K562 (cell line): ENCODE data around the gene GNPTAB. TPM values are rescaled to one million over a fixed set of nuclear protein-coding genes. Genes with fewer than 3 reads are reported as not detected.
A peak's percentile ranks its signal among the peaks of the same experiment; 100 is the strongest.

Source experiments
- ATF7 ChIP-seq: fragments of 450-650 bp; IDR thresholded peaks from 2 replicates; pipeline ENCODE4 v1.7.1; 2014; ENCODE audit warnings: mild to moderate bottlenecking, moderate library complexity
- CLOCK ChIP-seq: fragments of 250-450 bp; sonication (Bioruptor Pico); IDR thresholded peaks from 2 replicates; pipeline ENCODE4 v1.4.0; 2020; ENCODE audit warnings: mild to moderate bottlenecking, moderate library complexity, borderline replicate concordance
- EWSR1 ChIP-seq: fragments of 450-650 bp; IDR thresholded peaks from 2 replicates; pipeline ENCODE4 v1.6.1; 2018; ENCODE audit warnings: borderline replicate concordance, mild to moderate bottlenecking, low read depth, moderate library complexity; ENCODE audit not compliant: partially characterized antibody
- KDM2B ChIP-seq: fragments of 250-450 bp; sonication (Bioruptor Pico); IDR thresholded peaks from 2 replicates; pipeline ENCODE4 v1.8.0; 2021; ENCODE audit warnings: mild to moderate bottlenecking, moderate library complexity
- KLF13 ChIP-seq: fragments of 450-650 bp; IDR thresholded peaks from 2 replicates; pipeline ENCODE4 v1.6.1; 2016; ENCODE audit warnings: missing genetic modification characterization, low read depth, mild to moderate bottlenecking, missing compliant biosample characterization, moderate library complexity, borderline replicate concordance
- MAFG ChIP-seq: fragments of 450-650 bp; conservative IDR thresholded peaks from 2 replicates; pipeline ENCODE4 v1.6.1; 2016; ENCODE audit warnings: missing genetic modification characterization, missing compliant biosample characterization
- MECOM ChIP-seq: fragments of 250-450 bp; sonication (Bioruptor Pico); IDR thresholded peaks from 2 replicates; pipeline ENCODE4 v1.8.0; 2022; ENCODE audit warnings: inconsistent platforms
- MTA2 ChIP-seq: fragments of 450-650 bp; IDR thresholded peaks from 2 replicates; pipeline ENCODE4 v1.6.1; 2016; ENCODE audit warnings: low read depth
- NCOR1 ChIP-seq: fragments of 450-650 bp; IDR thresholded peaks from 2 replicates; pipeline ENCODE4 v1.6.1; 2016; ENCODE audit warnings: mild to moderate bottlenecking, moderate library complexity
- NR3C1 ChIP-seq: sonication (generic); formaldehyde crosslinking; IDR thresholded peaks from 2 replicates; pipeline ENCODE4 v1.8.1; 2022; ENCODE audit warnings: missing genetic modification reagents
- PATZ1 ChIP-seq: fragments of 250-450 bp; sonication (Bioruptor Pico); IDR thresholded peaks from 2 replicates; pipeline ENCODE4 v1.5.0; 2020; ENCODE audit warnings: mild to moderate bottlenecking, borderline replicate concordance
- POLR2B ChIP-seq: fragments of 450-650 bp; IDR thresholded peaks from 2 replicates; pipeline ENCODE4 v1.6.1; 2018; ENCODE audit warnings: low read depth; ENCODE audit not compliant: partially characterized antibody
- RFX5 ChIP-seq: IDR thresholded peaks from 2 replicates; pipeline ENCODE4 v1.6.1; 2011; ENCODE audit warnings: low read depth, mild to moderate bottlenecking, improper control_type of control experiment, low read length
- STAT5A ChIP-seq: IDR thresholded peaks from 2 replicates; pipeline ENCODE4 v1.6.1; 2012; ENCODE audit warnings: low read length, inconsistent platforms, borderline replicate concordance
- TBL1XR1 ChIP-seq, 2 experiments: IDR thresholded peaks; 2 replicates each; pipeline ENCODE4 v1.6.1; 2012; ENCODE audit warnings: improper control_type of control experiment in 2 of 2, low read length in 2 of 2, mild to moderate bottlenecking in 1 of 2
- XRCC4 ChIP-seq: IDR thresholded peaks from one replicate; pipeline ENCODE4 v1.6.1; 2011; ENCODE audit not compliant: insufficient read depth, insufficient read length; ENCODE audit errors: extremely low read depth
- ZBTB17 ChIP-seq: fragments of 450-650 bp; formaldehyde crosslinking; IDR thresholded peaks from 2 replicates; pipeline ENCODE4 v1.4.0; 2020; ENCODE audit warnings: mild to moderate bottlenecking
- ZKSCAN8 ChIP-seq: fragments of 200-800 bp; sonication (Bioruptor generic); IDR thresholded peaks from 2 replicates; pipeline ENCODE4 v1.6.1; 2016; ENCODE audit warnings: missing genetic modification characterization, missing compliant biosample characterization
- ZNF124 ChIP-seq: sonication (generic); formaldehyde crosslinking; IDR thresholded peaks from 2 replicates; pipeline ENCODE4 v1.8.1; 2022; ENCODE audit warnings: missing genetic modification reagents
- ZNF586 ChIP-seq: fragments of 450-650 bp; formaldehyde crosslinking; conservative IDR thresholded peaks from 2 replicates; pipeline ENCODE4 v1.4.0; 2020; ENCODE audit warnings: mild to moderate bottlenecking, moderate library complexity
- ZNF77 ChIP-seq: fragments of 250-450 bp; sonication (Bioruptor Pico); IDR thresholded peaks from 2 replicates; pipeline ENCODE4 v1.5.0; 2020
- polyA plus RNA-seq, 8 experiments: library from polyadenylated mRNA; depleted of rRNA in 4 of 8; stranded (reverse) in 5 of 8; unstranded in 3 of 8; fragments of >200 nt; fragmentation: Nextera tagmentation in 2 of 8; fragmentation: Illumina TruSeq in 1 of 8; extraction: Ambion mirVana in 2 of 8; extraction: Trizol in 1 of 8; gene quantifications; 2 replicates each; pipeline versions ENCODE4 v1.2.1 to v1.2.3, GENCODE V29; 2011 to 2014; ENCODE audit warnings: inconsistent platforms in 1 of 8, missing spikeins in 1 of 8
- total RNA-seq, 7 experiments: library from RNA; depleted of rRNA in 6 of 7; stranded (reverse); fragments of >200 nt in 6 of 7; fragmentation: Illumina TruSeq in 2 of 7; extraction: Trizol in 2 of 7; gene quantifications; 2 replicates each; pipeline versions ENCODE4 v1.2.1 to v1.2.3, GENCODE V29; 2011 to 2021; ENCODE audit warnings: low replicate concordance in 1 of 7
- TF ChIP-seq, protein P1 (sequence below): fragments of 250-450 bp; sonication (Bioruptor Pico); IDR thresholded peaks from 2 replicates; pipeline ENCODE4 v1.5.0; 2021; ENCODE audit warnings: mild to moderate bottlenecking, borderline replicate concordance

Gene GNPTAB
- total and polyA plus RNA-seq, 9 of the 15 experiments (the other 6 are each of a cell fraction or from before 2014, with no cell fraction given): 5.9 to 23.2 (median 19.3) TPM

DNA sequence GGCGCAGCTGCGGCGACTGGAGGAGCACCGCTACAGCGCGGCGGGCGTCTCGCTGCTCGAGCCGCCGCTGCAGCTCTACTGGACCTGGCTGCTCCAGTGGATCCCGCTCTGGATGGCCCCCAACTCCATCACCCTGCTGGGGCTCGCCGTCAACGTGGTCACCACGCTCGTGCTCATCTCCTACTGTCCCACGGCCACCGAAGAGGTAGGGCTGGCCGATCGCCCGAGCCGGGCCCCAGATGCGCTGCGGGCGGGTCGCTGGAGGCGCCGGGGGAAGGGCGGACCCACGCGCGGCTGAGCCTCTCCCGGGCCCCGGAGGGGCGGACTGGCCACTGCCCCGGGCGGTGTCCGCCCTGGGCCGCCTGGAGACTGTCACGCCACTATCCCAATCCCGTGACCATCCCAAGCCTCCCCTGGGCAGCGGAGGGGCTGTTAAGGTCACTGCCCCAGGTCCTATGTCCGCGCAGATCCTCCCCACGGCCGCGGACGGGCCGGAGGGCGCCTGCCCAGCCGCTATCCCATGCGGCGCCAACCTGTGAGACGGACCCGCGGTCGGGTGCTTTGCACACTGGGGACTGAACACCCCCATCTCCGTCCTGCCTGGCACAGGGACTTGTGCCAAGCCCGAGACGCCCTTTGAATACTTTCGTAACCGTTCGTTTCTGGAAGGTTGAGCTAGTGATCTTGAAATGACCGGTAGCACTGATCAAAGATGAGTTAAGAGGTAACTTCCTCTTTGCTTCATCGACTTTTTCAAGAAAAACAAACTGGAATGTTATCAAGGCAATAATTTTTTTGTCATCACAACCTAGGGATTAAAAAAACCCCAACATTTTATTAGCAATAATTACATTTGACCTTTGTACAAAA, 132.6 kb downstream of the GNPTAB start (continued):
- TF ChIP-seq, protein P1, sequence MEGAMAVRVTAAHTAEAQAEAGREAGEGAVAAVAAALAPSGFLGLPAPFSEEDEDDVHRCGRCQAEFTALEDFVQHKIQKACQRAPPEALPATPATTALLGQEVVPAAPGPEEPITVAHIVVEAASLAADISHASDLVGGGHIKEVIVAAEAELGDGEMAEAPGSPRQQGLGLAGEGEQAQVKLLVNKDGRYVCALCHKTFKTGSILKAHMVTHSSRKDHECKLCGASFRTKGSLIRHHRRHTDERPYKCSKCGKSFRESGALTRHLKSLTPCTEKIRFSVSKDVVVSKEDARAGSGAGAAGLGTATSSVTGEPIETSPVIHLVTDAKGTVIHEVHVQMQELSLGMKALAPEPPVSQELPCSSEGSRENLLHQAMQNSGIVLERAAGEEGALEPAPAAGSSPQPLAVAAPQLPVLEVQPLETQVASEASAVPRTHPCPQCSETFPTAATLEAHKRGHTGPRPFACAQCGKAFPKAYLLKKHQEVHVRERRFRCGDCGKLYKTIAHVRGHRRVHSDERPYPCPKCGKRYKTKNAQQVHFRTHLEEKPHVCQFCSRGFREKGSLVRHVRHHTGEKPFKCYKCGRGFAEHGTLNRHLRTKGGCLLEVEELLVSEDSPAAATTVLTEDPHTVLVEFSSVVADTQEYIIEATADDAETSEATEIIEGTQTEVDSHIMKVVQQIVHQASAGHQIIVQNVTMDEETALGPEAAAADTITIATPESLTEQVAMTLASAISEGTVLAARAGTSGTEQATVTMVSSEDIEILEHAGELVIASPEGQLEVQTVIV (CRISPR knock-in tag): no peak
- no peak for TF ChIP-seq PATZ1
- TF ChIP-seq STAT5A: no peak
- no peak for TF ChIP-seq TBL1XR1 (IDR thresholded peaks at IDR 0.05; ENCODE audit: low read length in 2 of 2)
- TF ChIP-seq ZNF586 (CRISPR knock-in tag): no peak
- no peak for TF ChIP-seq ZNF77 (CRISPR knock-in tag)
- no peak for TF ChIP-seq KDM2B (CRISPR knock-in tag)
- TF ChIP-seq KLF13 (tag): no peak
- TF ChIP-seq ZNF124 (CRISPR knock-in tag): no peak
- no peak for TF ChIP-seq EWSR1
- TF ChIP-seq MAFG (tag): no peak
- TF ChIP-seq CLOCK (CRISPR knock-in tag): no peak
- TF ChIP-seq NCOR1: no peak
- no peak for TF ChIP-seq XRCC4
- no peak for TF ChIP-seq RFX5
- TF ChIP-seq POLR2B: no peak
- no peak; the same call in 1 of the 2 replicates for TF ChIP-seq ZKSCAN8 (CRISPR knock-in tag)
- TF ChIP-seq MECOM (CRISPR knock-in tag): no peak
- peak; percentile 74 for TF ChIP-seq ZBTB17 (CRISPR knock-in tag)
- no peak for TF ChIP-seq MTA2
- TF ChIP-seq ATF7: no peak
- peak; percentile 23; the same call in 1 of the 2 replicates for TF ChIP-seq NR3C1 (CRISPR knock-in tag)
